ENCODE measurements around the gene ARAP2. TPM values are rescaled to one million over a fixed set of nuclear protein-coding genes. Genes with fewer than 3 reads are reported as not detected.

Gene ARAP2
- total RNA-seq, 4 donors from 2014 or later, result 109 to 247 (median 225) TPM

- 89 to 96% methylated on average over 4 of the region's 4 CpGs for WGBS, 2 donors
- H3K36me3 ChIP-seq, result no peaks in the 10 kb centered on the region
- no peak overlapping the region for H3K4me3 ChIP-seq (replicated peaks in 1 of 3)
- H3K9me3 ChIP-seq, result no peaks in the 10 kb centered on the region
- TF ChIP-seq CTCF (IDR thresholded peaks at IDR 0.05), result no peak
- no peak for TF ChIP-seq POLR2A (IDR thresholded peaks at IDR 0.05)
- intact Hi-C loops (cut with DNase I), result no loop called here
- no peaks in the 10 kb centered on the region for H3K27me3 ChIP-seq
- no peak overlapping the region for H3K27ac ChIP-seq
- H3K4me1 ChIP-seq, result peaks cover 4 to 16% of the 10 kb centered on the region in 2 donors
- no peak for DNase-seq
These were observed 42.2 kb upstream of the ARAP2 start for GRCh38 chr4:36286481-36286871.

- 84 to 92% methylated on average over 6 of the region's 6 CpGs for WGBS, 2 donors
- Histone ChIP-seq H3K9me3 (no peaks in the 10 kb centered on the region), H3K27ac (no peak overlapping the region), H3K4me3 (replicated peaks in 1 of 3) (no peak overlapping the region), H3K36me3 (no peaks in the 10 kb centered on the region), H3K4me1 (peaks cover 3 to 19% of the 10 kb centered on the region in 2 donors), H3K27me3 (no peaks in the 10 kb centered on the region)
- DNase-seq, result no peak
- intact Hi-C loops (cut with DNase I), result no loop called here
- no peak for TF ChIP-seq POLR2A (IDR thresholded peaks at IDR 0.05)
- TF ChIP-seq CTCF (IDR thresholded peaks at IDR 0.05), result no peak
These were observed 41.6 kb upstream of the ARAP2 start for GRCh38 chr4:36285784-36286480.

- Histone ChIP-seq H3K4me1 (peaks cover 13 to 28% of the 10 kb centered on the region in 2 donors), H3K9me3 (no peaks in the 10 kb centered on the region), H3K27ac (no peak overlapping the region), H3K4me3 (replicated peaks in 1 of 3) (no peak overlapping the region), H3K27me3 (no peaks in the 10 kb centered on the region), H3K36me3 (no peaks in the 10 kb centered on the region)
- no peak for DNase-seq
- 78 to 81% methylated on average over 2 of the region's 2 CpGs for WGBS, 2 donors
- no peak for TF ChIP-seq POLR2A (IDR thresholded peaks at IDR 0.05)
- TF ChIP-seq CTCF (IDR thresholded peaks at IDR 0.05), result no peak
- intact Hi-C loops (cut with DNase I), result no loop called here
These were observed 39.7 kb upstream of the ARAP2 start for GRCh38 chr4:36283912-36284465.

GRCh38 chr4:36282503-36283030, 38.3 kb upstream of the ARAP2 start:
- TF ChIP-seq CTCF (IDR thresholded peaks at IDR 0.05) (no peak), POLR2A (IDR thresholded peaks at IDR 0.05) (no peak)
- H3K27me3 ChIP-seq, result no peaks in the 10 kb centered on the region
- H3K4me3 ChIP-seq (replicated peaks in 1 of 3), result no peak overlapping the region
- no peak for DNase-seq
- no peaks in the 10 kb centered on the region for H3K9me3 ChIP-seq
- peaks cover 13 to 18% of the 10 kb centered on the region in 2 donors for H3K4me1 ChIP-seq
- no peak overlapping the region for H3K27ac ChIP-seq
- H3K36me3 ChIP-seq, result no peaks in the 10 kb centered on the region
- intact Hi-C loops (cut with DNase I), result no loop called here
